GM19239 (cell line): ENCODE data around the gene TXNRD2.

Source experiments
- DNase-seq: peaks from one replicate; pipeline ENCODE4 v3.0.0; 2011; ENCODE audit warnings: low spot score; ENCODE audit not compliant: insufficient read length
- FAIRE-seq: peaks from 2 replicates; lab custom pipeline; 2011; peaks lifted over from hg19 to GRCh38; lab: Jason Lieb, UNC

The TXNRD2 gene

GRCh38 chr22:19969141-19969928, 27.7 kb upstream of the TXNRD2 start:
- FAIRE-seq (no peak), DNase-seq (no peak)

- DNase-seq (no peak), FAIRE-seq (no peak)
These were observed 26.9 kb upstream of the TXNRD2 start for GRCh38 chr22:19968450-19968891.

- DNase-seq (no peak), FAIRE-seq (no peak)
These were observed 26.3 kb upstream of the TXNRD2 start for GRCh38 chr22:19967850-19968449.

- FAIRE-seq = no peak
- DNase-seq = no peak
These were observed 25.5 kb upstream of the TXNRD2 start for GRCh38 chr22:19966908-19967750.

GRCh38 chr22:19965771-19966709, 24.4 kb upstream of the TXNRD2 start:
- no peak for FAIRE-seq
- DNase-seq = no peak

- no peak for DNase-seq
- no peak for FAIRE-seq
These were observed 23.2 kb upstream of the TXNRD2 start for GRCh38 chr22:19964701-19965386.

GRCh38 chr22:19963863-19964642, 22.4 kb upstream of the TXNRD2 start:
- no peak for FAIRE-seq
- no peak for DNase-seq

- DNase-seq (no peak), FAIRE-seq (no peak)
These were observed 21.5 kb upstream of the TXNRD2 start for GRCh38 chr22:19962909-19963806.

GRCh38 chr22:19962246-19962908, 20.8 kb upstream of the TXNRD2 start:
- no peak for FAIRE-seq
- DNase-seq = peak; percentile 70

- DNase-seq (no peak), FAIRE-seq (no peak)
These were observed 20.2 kb upstream of the TXNRD2 start for GRCh38 chr22:19961868-19962245.

- DNase-seq (no peak), FAIRE-seq (no peak)
These were observed 19.6 kb upstream of the TXNRD2 start for GRCh38 chr22:19961201-19961580.

GRCh38 chr22:19960491-19961200, 19.0 kb upstream of the TXNRD2 start:
- DNase-seq (no peak), FAIRE-seq (no peak)

- DNase-seq (no peak), FAIRE-seq (no peak)
These were observed 18.2 kb upstream of the TXNRD2 start for GRCh38 chr22:19959587-19960490.

- FAIRE-seq (no peak), DNase-seq (no peak)
These were observed 17.5 kb upstream of the TXNRD2 start for GRCh38 chr22:19959043-19959586.
